ENCODE measurements around the gene PYCARD.

- no peak for TF ChIP-seq CTCF (IDR thresholded peaks at IDR 0.05; ENCODE audit: low read depth, low read length)
- TF ChIP-seq POLR2A (IDR thresholded peaks at IDR 0.05; ENCODE audit: extremely low read depth, insufficient read length): no peak
Measured at GRCh38 chr16:31223044-31223443, 20.5 kb upstream of the PYCARD start.
